IPS DF 19.7 (cell line): ENCODE results near the gene PRDM16.

Experiments used
- DNase-seq: peaks from one replicate; pipeline ENCODE4 v3.0.0-alpha.2; 2013; ENCODE audit warnings: low read depth, low spot score

Gene PRDM16

GRCh38 chr1:3427711-3428704 is 359.0 kb downstream of the PRDM16 start:
- DNase-seq, result no peak

- DNase-seq, result no peak
These were observed 359.9 kb downstream of the PRDM16 start for GRCh38 chr1:3428899-3429298.

GRCh38 chr1:3429320-3429719 is 360.3 kb downstream of the PRDM16 start:
- no peak for DNase-seq

- no peak for DNase-seq
These were observed 360.8 kb downstream of the PRDM16 start for GRCh38 chr1:3429766-3430165.

GRCh38 chr1:3430406-3430805 is 361.4 kb downstream of the PRDM16 start:
- no peak for DNase-seq

GRCh38 chr1:3430820-3431219 is 361.8 kb downstream of the PRDM16 start:
- no peak for DNase-seq

GRCh38 chr1:3431266-3431665 is 362.3 kb downstream of the PRDM16 start:
- DNase-seq, result no peak

- no peak for DNase-seq
These were observed 362.7 kb downstream of the PRDM16 start for GRCh38 chr1:3431686-3432085.

- no peak for DNase-seq
These were observed 363.3 kb downstream of the PRDM16 start for GRCh38 chr1:3432306-3432705.

- no peak for DNase-seq
These were observed 364.1 kb downstream of the PRDM16 start for GRCh38 chr1:3433076-3433475.

GRCh38 chr1:3433596-3434320 is 364.8 kb downstream of the PRDM16 start:
- DNase-seq, result no peak

GRCh38 chr1:3434406-3435110 is 365.6 kb downstream of the PRDM16 start:
- DNase-seq, result no peak

- no peak for DNase-seq
These were observed 366.7 kb downstream of the PRDM16 start for GRCh38 chr1:3435666-3436065.

GRCh38 chr1:3436451-3436850 is 367.4 kb downstream of the PRDM16 start:
- DNase-seq, result no peak

- no peak for DNase-seq
These were observed 367.9 kb downstream of the PRDM16 start for GRCh38 chr1:3436901-3437300.

GRCh38 chr1:3438661-3439180 is 369.7 kb downstream of the PRDM16 start:
- DNase-seq, result no peak

GRCh38 chr1:3439346-3440299 is 370.6 kb downstream of the PRDM16 start:
- DNase-seq, result no peak

- DNase-seq, result no peak
These were observed 371.3 kb downstream of the PRDM16 start for GRCh38 chr1:3440300-3440681.

GRCh38 chr1:3440711-3441409 is 371.9 kb downstream of the PRDM16 start:
- DNase-seq, result no peak

GRCh38 chr1:3441410-3441847 is 372.4 kb downstream of the PRDM16 start:
- DNase-seq, result no peak
